Astrocyte (in vitro differentiated cells and primary cell): Measurements from ENCODE around the gene CHAC1.

ENCODE experiments used
- EZH2 ChIP-seq: IDR thresholded peaks from 2 replicates; pipeline ENCODE4 v1.6.1; 2012; ENCODE audit warnings: mild to moderate bottlenecking, low read length, inconsistent platforms; ENCODE audit not compliant: insufficient read depth
- TF ChIP-seq, protein P1 (sequence below): IDR thresholded peaks from 2 replicates; pipeline ENCODE4 v1.5.1; 2011; ENCODE audit warnings: low read depth, mild to moderate bottlenecking, inconsistent platforms, low read length, moderate library complexity; ENCODE audit not compliant: insufficient read depth

DNA sequence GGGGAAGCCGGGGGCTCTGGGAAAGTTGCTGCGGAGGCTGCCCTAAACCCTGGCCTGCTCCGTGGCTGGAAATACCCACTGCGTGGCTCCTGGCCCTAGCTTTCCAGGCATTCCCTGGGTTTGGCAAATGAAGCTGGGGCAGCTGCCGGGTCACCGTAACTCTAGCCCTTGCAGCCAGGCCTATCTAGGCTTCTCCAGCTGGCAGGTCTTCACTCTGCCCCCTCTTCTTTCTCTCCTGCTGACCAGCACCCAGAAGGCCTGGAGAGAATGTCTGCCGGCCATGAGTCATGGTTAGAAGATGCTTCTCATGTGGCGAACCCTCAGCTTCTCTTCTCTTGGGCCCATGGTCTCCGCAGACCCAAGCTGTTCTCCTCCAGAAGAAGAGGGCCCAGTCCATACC is 29.7 kb upstream of the CHAC1 start:
- TF ChIP-seq, protein P1, sequence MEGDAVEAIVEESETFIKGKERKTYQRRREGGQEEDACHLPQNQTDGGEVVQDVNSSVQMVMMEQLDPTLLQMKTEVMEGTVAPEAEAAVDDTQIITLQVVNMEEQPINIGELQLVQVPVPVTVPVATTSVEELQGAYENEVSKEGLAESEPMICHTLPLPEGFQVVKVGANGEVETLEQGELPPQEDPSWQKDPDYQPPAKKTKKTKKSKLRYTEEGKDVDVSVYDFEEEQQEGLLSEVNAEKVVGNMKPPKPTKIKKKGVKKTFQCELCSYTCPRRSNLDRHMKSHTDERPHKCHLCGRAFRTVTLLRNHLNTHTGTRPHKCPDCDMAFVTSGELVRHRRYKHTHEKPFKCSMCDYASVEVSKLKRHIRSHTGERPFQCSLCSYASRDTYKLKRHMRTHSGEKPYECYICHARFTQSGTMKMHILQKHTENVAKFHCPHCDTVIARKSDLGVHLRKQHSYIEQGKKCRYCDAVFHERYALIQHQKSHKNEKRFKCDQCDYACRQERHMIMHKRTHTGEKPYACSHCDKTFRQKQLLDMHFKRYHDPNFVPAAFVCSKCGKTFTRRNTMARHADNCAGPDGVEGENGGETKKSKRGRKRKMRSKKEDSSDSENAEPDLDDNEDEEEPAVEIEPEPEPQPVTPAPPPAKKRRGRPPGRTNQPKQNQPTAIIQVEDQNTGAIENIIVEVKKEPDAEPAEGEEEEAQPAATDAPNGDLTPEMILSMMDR = no peak
- no peak for TF ChIP-seq EZH2
